Retinal pigment epithelial cell (primary cell): ENCODE data around the gene SIGLEC6.

Source experiments
- DNase-seq: peaks from one replicate; pipeline ENCODE4 v3.0.0-alpha.2; 2010; ENCODE audit warnings: low read depth
- H3K4me3 ChIP-seq: 2 replicates; pipeline ENCODE4 v1.5.1; 2011; ENCODE audit warnings: mild to moderate bottlenecking, low read length, control low read depth, moderate library complexity
- CTCF ChIP-seq: conservative IDR thresholded peaks from 2 replicates; pipeline ENCODE4 v1.5.1; 2011; ENCODE audit warnings: low read depth, low read length, control low read depth, inconsistent platforms

The SIGLEC6 gene

GRCh38 chr19:51559240-51559639, 27.8 kb upstream of the SIGLEC6 start:
- DNase-seq = no peak
- H3K4me3 ChIP-seq = no peak overlapping the region
- TF ChIP-seq CTCF = no peak

- no peak overlapping the region for H3K4me3 ChIP-seq
- DNase-seq = no peak
- no peak for TF ChIP-seq CTCF
Observed at GRCh38 chr19:51552996-51553725, 21.7 kb upstream of the SIGLEC6 start.

- H3K4me3 ChIP-seq = no peak overlapping the region
- TF ChIP-seq CTCF = no peak
- no peak for DNase-seq
Observed at GRCh38 chr19:51552608-51552995, 21.1 kb upstream of the SIGLEC6 start.

GRCh38 chr19:51551673-51552432, 20.4 kb upstream of the SIGLEC6 start:
- TF ChIP-seq CTCF = no peak
- no peak for DNase-seq
- no peak overlapping the region for H3K4me3 ChIP-seq

GRCh38 chr19:51550848-51551672, 19.6 kb upstream of the SIGLEC6 start:
- no peak for DNase-seq
- TF ChIP-seq CTCF = no peak
- H3K4me3 ChIP-seq = no peak overlapping the region

- H3K4me3 ChIP-seq = no peak overlapping the region
- TF ChIP-seq CTCF = no peak
- no peak for DNase-seq
Observed at GRCh38 chr19:51549533-51550324, 18.3 kb upstream of the SIGLEC6 start.
